ENCODE data around the gene PPP1R11.
"Not testable (repeated sequence)": the region's sequence is repeated elsewhere in the genome, so short reads cannot be mapped to it uniquely, and the experiment has no call there.

Gene PPP1R11, protein sequence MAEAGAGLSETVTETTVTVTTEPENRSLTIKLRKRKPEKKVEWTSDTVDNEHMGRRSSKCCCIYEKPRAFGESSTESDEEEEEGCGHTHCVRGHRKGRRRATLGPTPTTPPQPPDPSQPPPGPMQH

GRCh38 chr6:30066577-30067459 lies at the start of gene PPP1R11:
PPP1R11 (plus strand) TSS chr6:30067198; CDS start chr6:30067411, 213 bp downstream.
- DNase-seq (ENCODE audit: low read depth), result peak; percentile 98

GRCh38 chr6:30019819-30020218 lies 47.2 kb upstream of the PPP1R11 start:
- no peak for DNase-seq (ENCODE audit: low read depth)

GRCh38 chr6:30020626-30021025 lies 46.4 kb upstream of the PPP1R11 start:
- no peak for DNase-seq (ENCODE audit: low read depth)

GRCh38 chr6:30022189-30022588 lies 44.8 kb upstream of the PPP1R11 start:
- no peak for DNase-seq (ENCODE audit: low read depth)

GRCh38 chr6:30022712-30023111 lies 44.3 kb upstream of the PPP1R11 start:
- not testable (repeated sequence) for DNase-seq (ENCODE audit: low read depth)

GRCh38 chr6:30025186-30025585 lies 41.8 kb upstream of the PPP1R11 start:
- no peak for DNase-seq (ENCODE audit: low read depth)

- no peak for DNase-seq (ENCODE audit: low read depth)
Observed at GRCh38 chr6:30029588-30029987, 37.4 kb upstream of the PPP1R11 start.

- DNase-seq (ENCODE audit: low read depth), result no peak
Observed at GRCh38 chr6:30031381-30031780, 35.6 kb upstream of the PPP1R11 start.

GRCh38 chr6:30033440-30033839 lies 33.6 kb upstream of the PPP1R11 start:
- DNase-seq (ENCODE audit: low read depth), result peak; percentile 19

- no peak for DNase-seq (ENCODE audit: low read depth)
Observed at GRCh38 chr6:30035784-30036183, 31.2 kb upstream of the PPP1R11 start.

DNA sequence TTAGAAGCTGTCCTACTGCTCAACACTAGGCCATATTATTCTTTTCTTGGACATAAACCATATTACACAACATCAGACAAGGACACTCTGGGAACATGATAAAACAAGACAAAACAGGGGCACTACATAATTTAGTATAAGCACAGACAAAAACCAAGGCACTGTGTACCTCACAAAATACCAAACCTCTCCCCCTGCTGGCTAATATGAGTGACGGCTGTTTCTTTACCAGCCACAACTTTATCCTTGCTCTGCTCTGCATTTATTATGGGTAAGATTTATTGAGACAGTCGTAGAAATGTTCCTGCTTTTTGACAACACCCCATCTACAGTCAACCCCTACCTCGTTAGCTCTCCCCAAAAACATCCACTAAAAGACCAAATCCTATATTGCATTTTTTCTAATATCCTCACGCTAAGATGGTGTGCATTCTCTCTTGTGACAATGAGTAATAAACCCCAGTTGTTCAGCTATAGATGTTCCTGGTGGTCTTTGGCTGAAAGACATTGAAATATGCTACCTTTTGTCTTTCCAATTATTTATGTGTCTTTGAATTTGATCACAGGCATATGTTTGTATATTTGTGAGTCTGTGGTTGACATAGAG lies 29.7 kb upstream of the PPP1R11 start:
- DNase-seq (ENCODE audit: low read depth), result no peak

GRCh38 chr6:30041221-30041620 lies 25.8 kb upstream of the PPP1R11 start:
- DNase-seq (ENCODE audit: low read depth), result no peak

DNA sequence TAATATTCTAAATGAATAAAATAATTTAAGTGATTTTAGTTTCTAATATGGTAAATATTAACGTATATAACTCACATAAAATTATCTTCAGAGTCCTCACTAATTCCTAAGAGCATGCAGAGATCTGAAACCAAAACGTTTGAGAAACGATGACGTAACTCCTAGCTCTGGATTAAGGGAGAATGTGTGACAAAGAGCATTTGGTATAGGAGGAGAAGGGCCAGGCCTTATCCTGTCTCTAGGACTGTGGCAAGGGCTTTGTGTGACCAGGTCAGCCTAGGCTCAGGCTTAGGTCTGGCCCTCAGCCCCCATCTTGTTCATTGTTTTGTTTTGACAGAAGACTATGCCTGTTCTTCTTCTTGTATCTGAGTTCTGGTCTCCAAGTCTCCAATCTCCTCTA lies 25.2 kb upstream of the PPP1R11 start:
- DNase-seq (ENCODE audit: low read depth), result no peak

GRCh38 chr6:30042476-30042875 lies 24.5 kb upstream of the PPP1R11 start:
- no peak for DNase-seq (ENCODE audit: low read depth)

DNA sequence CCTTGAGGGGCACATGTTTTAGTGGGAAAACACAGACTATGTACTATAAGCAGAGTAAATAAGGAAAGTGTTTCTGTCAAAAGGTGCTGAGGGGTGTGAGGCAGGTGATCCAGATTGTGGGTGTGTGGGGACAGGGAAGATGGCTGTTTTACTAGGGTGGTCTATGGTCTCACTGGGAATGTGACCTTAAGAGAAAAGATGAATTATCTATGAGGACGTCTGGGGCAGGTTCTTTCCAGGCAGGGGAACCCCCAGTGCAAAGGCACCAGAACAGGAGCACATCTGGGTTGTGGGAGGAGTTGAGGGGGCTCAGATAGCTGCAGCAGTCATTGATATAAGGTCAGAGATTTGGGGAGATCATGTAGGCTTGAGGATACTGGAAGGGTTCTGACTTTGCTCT lies 24.1 kb upstream of the PPP1R11 start:
- DNase-seq (ENCODE audit: low read depth), result no peak

DNA sequence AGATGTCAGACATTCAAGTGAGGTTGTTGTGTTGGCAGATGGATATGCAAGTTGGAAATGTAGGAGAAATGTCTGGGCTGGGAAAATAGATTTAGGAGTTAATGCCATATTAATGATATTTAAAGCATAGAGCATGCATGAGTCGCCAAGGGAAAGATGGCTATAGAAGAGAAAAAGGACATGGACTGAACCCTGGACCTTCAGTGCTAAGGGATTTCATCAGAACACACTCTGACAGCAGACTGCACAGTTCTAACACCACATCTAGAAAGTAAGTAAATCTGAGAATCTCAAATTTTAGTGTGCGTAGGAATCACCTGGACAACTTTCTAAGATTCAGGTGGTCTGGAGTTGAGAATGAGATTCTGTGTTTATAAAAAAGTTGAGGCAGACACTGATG lies 23.3 kb upstream of the PPP1R11 start:
- DNase-seq (ENCODE audit: low read depth), result no peak

DNA sequence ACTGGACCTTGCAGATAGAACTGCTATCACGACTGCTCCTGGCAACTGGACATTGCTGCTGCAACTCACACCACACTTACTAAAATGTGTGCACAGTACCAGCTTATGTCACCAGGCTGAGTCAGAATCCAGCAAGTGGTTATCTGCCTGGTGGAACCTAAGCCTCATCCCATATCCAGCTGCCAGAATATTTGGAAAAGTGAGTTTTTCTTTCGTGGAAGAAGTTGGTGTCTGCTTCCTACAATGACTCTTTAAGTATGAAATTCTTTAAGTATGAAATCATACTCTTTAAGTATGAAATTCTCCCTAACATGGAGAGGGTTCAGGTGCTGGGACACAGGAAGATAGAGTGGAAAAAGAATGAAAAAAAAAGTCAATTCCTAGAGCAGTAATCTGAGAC lies 22.4 kb upstream of the PPP1R11 start:
- peak; percentile 25 for DNase-seq (ENCODE audit: low read depth)

- DNase-seq (ENCODE audit: low read depth), result no peak
Observed at GRCh38 chr6:30047220-30047619, 19.8 kb upstream of the PPP1R11 start.

- DNase-seq (ENCODE audit: low read depth), result no peak
Observed at GRCh38 chr6:30053682-30054081, 13.3 kb upstream of the PPP1R11 start.

DNA sequence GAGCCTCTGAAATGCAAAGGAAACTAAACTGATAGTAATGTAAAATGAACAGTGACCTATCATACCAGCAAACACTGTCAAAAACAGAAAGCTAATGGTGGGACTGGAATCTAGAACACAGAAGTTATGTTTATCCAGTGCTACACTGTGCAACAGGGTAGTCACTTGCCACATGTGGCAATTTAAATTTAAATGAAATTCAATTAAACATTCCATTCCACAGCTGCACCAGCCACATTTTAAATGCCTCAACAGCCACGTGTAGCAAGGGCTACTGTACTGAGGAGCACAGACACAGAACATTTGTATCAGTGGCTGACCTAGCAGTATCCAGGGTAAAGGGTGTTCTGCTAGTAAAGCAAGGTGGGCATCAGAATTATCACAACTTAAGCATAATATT lies 11.5 kb upstream of the PPP1R11 start:
- no peak for DNase-seq (ENCODE audit: low read depth)

DNA sequence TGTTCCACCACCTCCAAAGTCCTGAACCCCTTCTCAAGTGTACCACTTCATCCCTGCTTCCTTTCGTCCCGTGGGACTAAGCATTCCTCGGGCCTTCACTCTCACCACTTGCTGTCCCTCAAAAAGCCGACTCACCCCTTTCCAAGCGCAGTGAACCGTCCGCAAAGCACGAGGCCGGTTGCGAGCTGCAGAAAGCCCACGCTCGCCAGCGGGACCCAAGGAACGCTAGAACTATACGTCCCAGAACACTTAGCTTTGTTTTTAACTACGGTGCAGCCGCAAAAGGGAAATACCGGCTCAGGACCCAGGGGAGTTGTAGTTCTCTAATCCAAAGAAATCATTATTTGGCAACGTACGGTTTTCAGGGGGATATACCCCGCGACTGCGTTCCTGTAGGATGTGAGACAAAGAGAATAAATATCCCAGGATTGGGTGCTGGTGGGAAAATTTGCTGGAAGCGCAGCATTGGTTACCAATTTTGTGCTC lies 6.3 kb upstream of the PPP1R11 start:
- DNase-seq (ENCODE audit: low read depth), result no peak

DNA sequence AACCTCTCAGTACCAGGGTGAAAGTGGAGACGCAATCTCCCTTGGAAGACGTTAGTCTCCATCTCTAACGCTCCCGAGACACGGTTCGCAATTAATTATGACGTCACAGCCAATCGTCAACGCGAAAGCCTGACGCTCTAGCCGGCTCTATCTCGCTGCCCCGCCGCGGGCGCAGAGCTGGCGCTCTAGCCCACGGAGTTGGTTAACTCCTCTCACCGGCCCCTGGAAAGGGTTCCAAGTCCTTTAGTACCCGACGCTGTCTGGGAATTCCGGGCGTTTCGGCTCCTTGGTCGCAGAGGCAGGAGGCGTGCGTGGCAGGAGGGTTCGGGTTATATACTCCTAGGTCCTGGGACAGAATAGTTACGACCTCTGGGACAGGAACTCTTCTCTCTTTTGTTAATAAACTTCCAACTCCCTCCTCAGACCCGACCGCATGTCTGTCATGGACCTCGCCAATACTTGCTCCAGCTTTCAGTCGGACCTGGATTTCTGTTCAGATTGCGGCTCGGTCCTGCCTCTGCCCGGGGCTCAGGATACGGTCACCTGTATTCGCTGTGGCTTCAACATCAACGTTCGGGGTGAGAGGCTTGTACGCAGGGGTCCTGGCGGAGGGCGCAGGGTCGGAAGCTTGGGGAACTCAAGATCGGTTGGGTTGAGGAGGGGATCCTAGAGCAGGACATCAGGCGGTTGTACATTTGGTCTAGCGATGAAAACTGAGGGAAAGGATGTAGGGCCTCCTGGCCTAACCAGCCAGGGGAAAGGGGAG lies 5.7 kb upstream of the PPP1R11 start, which contains the start of gene POLR1H:
Gene POLR1H (plus strand): TSS at position 174 of the 766 bp plus-strand sequence. CDS start 260 bp downstream, at position 434.
- DNase-seq (ENCODE audit: low read depth), result peak; percentile 92
